Skeletal muscle tissue (tissue), 4 donors: ENCODE measurements around the gene VWC2. TPM values are rescaled to one million over a fixed set of nuclear protein-coding genes. Genes with fewer than 3 reads are reported as not detected.

Source experiments
- H3K27ac ChIP-seq: one replicate; pipeline ENCODE4 v1.7.0; 2013; ENCODE audit warnings: mild to moderate bottlenecking, low read depth, low read length, inconsistent platforms
- H3K27me3 ChIP-seq, 3 donors: one replicate each; pipeline ENCODE4 v1.7.0; 2013; ENCODE audit warnings: low read length in 3 of 3; ENCODE audit not compliant: control insufficient read depth in 3 of 3, insufficient read depth in 3 of 3
- H3K36me3 ChIP-seq, 3 donors: one replicate each; pipeline ENCODE4 v1.7.0; 2013; ENCODE audit warnings: low read length in 3 of 3; ENCODE audit not compliant: control insufficient read depth in 3 of 3, insufficient read depth in 3 of 3
- H3K4me1 ChIP-seq, 3 donors: one replicate each; pipeline ENCODE4 v1.7.0; 2013; ENCODE audit warnings: low read length in 3 of 3, mild to moderate bottlenecking in 3 of 3; ENCODE audit not compliant: control insufficient read depth in 3 of 3, insufficient read depth in 3 of 3
- H3K4me3 ChIP-seq, 3 donors: one replicate each; pipeline ENCODE4 v1.7.0; 2013; ENCODE audit warnings: low read length in 3 of 3
- H3K9ac ChIP-seq, 3 donors: one replicate each; pipeline ENCODE4 v1.7.0; 2013; ENCODE audit warnings: low read length in 3 of 3, mild to moderate bottlenecking in 3 of 3, moderate library complexity in 2 of 3, low read depth in 1 of 3
- H3K9me3 ChIP-seq, 3 donors: one replicate each; pipeline ENCODE4 v1.7.0; 2013; ENCODE audit warnings: low read length in 3 of 3; ENCODE audit not compliant: control insufficient read depth in 3 of 3
- total RNA-seq: library from RNA; depleted of rRNA; stranded (reverse); fragments of >200 nt; gene quantifications from one replicate; pipeline ENCODE4 v1.2.3, GENCODE V29; 2014
- donor health status: Osteomylitis.

VWC2 gene
- total RNA-seq, 1 donor from 2014 or later, result under 0.01 TPM

- H3K27me3 ChIP-seq, result no peaks in the 10 kb centered on the region
- H3K9me3 ChIP-seq, result no peaks in the 10 kb centered on the region
- no peak overlapping the region for H3K27ac ChIP-seq
- no peak overlapping the region for H3K9ac ChIP-seq
- H3K4me3 ChIP-seq, result no peak overlapping the region
- no peaks in the 10 kb centered on the region for H3K36me3 ChIP-seq
- no peaks in the 10 kb centered on the region for H3K4me1 ChIP-seq
Measured at GRCh38 chr7:49911909-49912308, 138.5 kb downstream of the VWC2 start.

- peaks cover 0 to 1% (median 0%) of the 10 kb centered on the region in 3 donors for H3K9me3 ChIP-seq
- no peaks in the 10 kb centered on the region for H3K36me3 ChIP-seq
- H3K27ac ChIP-seq, result no peak overlapping the region
- H3K4me1 ChIP-seq, result no peaks in the 10 kb centered on the region
- no peak overlapping the region for H3K4me3 ChIP-seq
- no peak overlapping the region for H3K9ac ChIP-seq
- no peaks in the 10 kb centered on the region for H3K27me3 ChIP-seq
Measured at GRCh38 chr7:49926720-49927119, 153.3 kb downstream of the VWC2 start.

- Histone ChIP-seq H3K4me3 (no peak overlapping the region), H3K4me1 (no peaks in the 10 kb centered on the region), H3K9me3 (peaks cover 0 to 2% (median 0%) of the 10 kb centered on the region in 3 donors), H3K9ac (no peak overlapping the region), H3K27ac (no peak overlapping the region), H3K36me3 (no peaks in the 10 kb centered on the region), H3K27me3 (no peaks in the 10 kb centered on the region)
Measured at GRCh38 chr7:49927631-49928030, 154.2 kb downstream of the VWC2 start.

- no peak overlapping the region for H3K4me3 ChIP-seq
- H3K4me1 ChIP-seq, result no peaks in the 10 kb centered on the region
- peaks cover 0 to 4% (median 0%) of the 10 kb centered on the region in 3 donors for H3K9me3 ChIP-seq
- H3K9ac ChIP-seq, result no peak overlapping the region
- no peaks in the 10 kb centered on the region for H3K36me3 ChIP-seq
- H3K27me3 ChIP-seq, result no peaks in the 10 kb centered on the region
- no peak overlapping the region for H3K27ac ChIP-seq
Measured at GRCh38 chr7:49928787-49929186, 155.3 kb downstream of the VWC2 start.

- H3K36me3 ChIP-seq, result no peaks in the 10 kb centered on the region
- no peaks in the 10 kb centered on the region for H3K27me3 ChIP-seq
- H3K9me3 ChIP-seq, result peaks cover 0 to 4% (median 0%) of the 10 kb centered on the region in 3 donors
- H3K27ac ChIP-seq, result no peak overlapping the region
- no peaks in the 10 kb centered on the region for H3K4me1 ChIP-seq
- H3K9ac ChIP-seq, result no peak overlapping the region
- H3K4me3 ChIP-seq, result no peak overlapping the region
Measured at GRCh38 chr7:49931627-49932026, 158.2 kb downstream of the VWC2 start.

- no peak overlapping the region for H3K9ac ChIP-seq
- H3K27me3 ChIP-seq, result no peaks in the 10 kb centered on the region
- no peak overlapping the region for H3K27ac ChIP-seq
- no peaks in the 10 kb centered on the region for H3K36me3 ChIP-seq
- H3K4me1 ChIP-seq, result no peaks in the 10 kb centered on the region
- no peak overlapping the region for H3K4me3 ChIP-seq
- peaks cover 0 to 2% (median 0%) of the 10 kb centered on the region in 3 donors for H3K9me3 ChIP-seq
Measured at GRCh38 chr7:49937608-49938007, 164.2 kb downstream of the VWC2 start.
